HCT116 (cell line): Measurements from ENCODE around the gene RGS19. TPM values are rescaled to one million over a fixed set of nuclear protein-coding genes. Genes with fewer than 3 reads are reported as not detected.

Experiments used
- ATAC-seq: fragments of 200-7000 bp; cut with Tn5 transposase; 2 replicates; pipeline ENCODE4 v1.9.1; 2020; ENCODE audit warnings: mild to moderate bottlenecking, moderate library complexity
- BruUV-seq: library from RNA; stranded (reverse); fragments of 400-500 nt; replicated peaks from 2 replicates; lab custom pipeline; 2021; lab: Mats Ljungman, UMichigan
- CTCF ChIA-PET: fragments of 300-600 bp; sonication (Branson Sonifier 250); formaldehyde crosslinking; loops from one replicate; lab custom pipeline; 2021; ENCODE audit warnings: antibody characterized with exemption; lab: Charles Lee
- POLR2A ChIA-PET: fragments of 300-600, 350-600 bp; sonication (Branson Sonifier 250); formaldehyde crosslinking; loops from one replicate; lab custom pipeline; 2021; ENCODE audit warnings: antibody characterized with exemption; lab: Charles Lee
- RAD21 ChIA-PET, 2 experiments: fragments of 300-600 bp; sonication (Branson Sonifier 250); formaldehyde crosslinking; loops; one replicate each; lab custom pipeline; 2023; ENCODE audit warnings: low total read pairs in 2 of 2; ENCODE audit not compliant: uncharacterized antibody in 2 of 2, unreplicated experiment in 2 of 2, low non-redundant PET in 1 of 2; lab: Charles Lee
- DNase-seq: peaks from one replicate; pipeline ENCODE4 v3.0.0-alpha.2; 2010; ENCODE audit warnings: low read depth, low spot score
- H2AFZ ChIP-seq: fragments of 200-600 bp; shearing (Covaris generic), sonication (generic); 2 replicates; pipeline ENCODE4 v1.6.1; 2017; ENCODE audit warnings: low read depth, mixed run types, mixed read lengths, antibody characterized with exemption, low read length; ENCODE audit not compliant: poor library complexity, severe bottlenecking
- H3K27ac ChIP-seq: 2 replicates; pipeline ENCODE4 v1.5.1; 2012; ENCODE audit warnings: low read depth, low read length
- H3K27me3 ChIP-seq: fragments of 200-600 bp; sonication (generic); 2 replicates; pipeline ENCODE4 v1.6.1; 2016; ENCODE audit warnings: mixed run types, low read length, mixed read lengths; ENCODE audit not compliant: insufficient read depth
- H3K36me3 ChIP-seq, 2 experiments: fragments of 200-500 bp in 1 of 2; fragments of 200-600 bp in 1 of 2; sonication (Bioruptor generic) in 1 of 2; sonication (generic) in 1 of 2; 2 replicates each; pipeline versions ENCODE4 v1.5.1 to v1.6.1; 2014 to 2016; ENCODE audit warnings: low read length in 2 of 2, inconsistent platforms in 1 of 2, mixed read lengths in 1 of 2, mixed run types in 1 of 2; ENCODE audit not compliant: insufficient read depth in 2 of 2, control insufficient read depth in 1 of 2
- H3K4me1 ChIP-seq, 2 experiments: fragments of 200-600 bp in 1 of 2; sonication (generic) in 1 of 2; 2 replicates each; pipeline versions ENCODE4 v1.5.1 to v1.6.1; 2012 to 2017; ENCODE audit warnings: low read length in 2 of 2, inconsistent platforms in 1 of 2, mild to moderate bottlenecking in 1 of 2, mixed read lengths in 1 of 2, mixed run types in 1 of 2, moderate library complexity in 1 of 2; ENCODE audit not compliant: insufficient read depth in 2 of 2, control insufficient read depth in 1 of 2
- H3K4me2 ChIP-seq: fragments of 200-600 bp; sonication (generic); 2 replicates; pipeline ENCODE4 v1.6.1; 2017; ENCODE audit warnings: mixed run types, low read length, mixed read lengths
- H3K4me3 ChIP-seq, 2 experiments: fragments of 200-600 bp in 1 of 2; sonication (generic) in 1 of 2; replicated peaks in 1 of 2; 2 replicates each; pipeline ENCODE4 v1.5.1; 2011 to 2016; ENCODE audit warnings: low read length in 2 of 2, control low read depth in 1 of 2, low read depth in 1 of 2, mild to moderate bottlenecking in 1 of 2, mixed read lengths in 1 of 2, mixed run types in 1 of 2
- H3K79me2 ChIP-seq: fragments of 200-600 bp; sonication (generic); 2 replicates; pipeline ENCODE4 v1.6.1; 2017; ENCODE audit warnings: mild to moderate bottlenecking, mixed run types, low read length, moderate library complexity, mixed read lengths; ENCODE audit not compliant: insufficient read depth
- H3K9ac ChIP-seq: fragments of 200-600 bp; sonication (generic); 2 replicates; pipeline ENCODE4 v1.6.1; 2016; ENCODE audit warnings: low read length, mixed read lengths
- H3K9me2 ChIP-seq: fragments of 200-600 bp; sonication (generic), shearing (Covaris generic); 2 replicates; pipeline ENCODE4 v1.6.1; 2017; ENCODE audit warnings: mixed run types, mild to moderate bottlenecking, moderate library complexity; ENCODE audit not compliant: insufficient read depth
- H3K9me3 ChIP-seq, 2 experiments: fragments of 200-500 bp in 1 of 2; fragments of 200-600 bp in 1 of 2; sonication (Bioruptor generic) in 1 of 2; sonication (generic) in 1 of 2; 2 replicates each; pipeline ENCODE4 v1.6.1; 2014 to 2017; ENCODE audit warnings: low read length in 2 of 2, mixed read lengths in 2 of 2, inconsistent platforms in 1 of 2, low read depth in 1 of 2, mild to moderate bottlenecking in 1 of 2, mixed run types in 1 of 2, moderate library complexity in 1 of 2; ENCODE audit not compliant: control insufficient read depth in 1 of 2, insufficient read depth in 1 of 2
- H4K20me1 ChIP-seq: fragments of 200-600 bp; sonication (generic), shearing (Covaris generic); 2 replicates; pipeline ENCODE4 v1.6.1; 2017; ENCODE audit warnings: mixed run types, mild to moderate bottlenecking, moderate library complexity; ENCODE audit not compliant: insufficient read depth
- CBX3 ChIP-seq: IDR thresholded peaks from 2 replicates; pipeline ENCODE4 v1.6.1; 2012; ENCODE audit warnings: low read depth
- EZH2 ChIP-seq: fragments of 200-600 bp; sonication (generic); IDR thresholded peaks from 2 replicates; pipeline ENCODE4 v1.6.1; 2017; ENCODE audit warnings: antibody characterized with exemption, mixed run types
- MAX ChIP-seq: IDR thresholded peaks from 2 replicates; pipeline ENCODE4 v1.6.1; 2012
- POLR2A ChIP-seq: IDR thresholded peaks from 2 replicates; pipeline ENCODE4 v1.7.0; 2011; ENCODE audit warnings: borderline replicate concordance; ENCODE audit not compliant: insufficient read depth, insufficient read length; ENCODE audit errors: extremely low read depth
- RAD21 ChIP-seq: IDR thresholded peaks from 2 replicates; pipeline ENCODE4 v1.6.1; 2012; ENCODE audit warnings: low read depth, mild to moderate bottlenecking
- SP1 ChIP-seq: IDR thresholded peaks from 2 replicates; pipeline ENCODE4 v1.6.1; 2012; ENCODE audit warnings: low read depth
- SRF ChIP-seq: IDR thresholded peaks from 2 replicates; pipeline ENCODE4 v1.6.1; 2012; ENCODE audit warnings: low read depth
- TCF7L2 ChIP-seq: IDR thresholded peaks from 2 replicates; pipeline ENCODE4 v1.7.0; 2011; ENCODE audit warnings: borderline replicate concordance, inconsistent platforms; ENCODE audit not compliant: insufficient read depth, insufficient read length; ENCODE audit errors: extremely low read depth
- ZBTB33 ChIP-seq: IDR thresholded peaks from 2 replicates; pipeline ENCODE4 v1.6.1; 2011; ENCODE audit warnings: mild to moderate bottlenecking, low read length, moderate library complexity; ENCODE audit not compliant: insufficient replicate concordance; ENCODE audit errors: extremely low read depth
- ZFX ChIP-seq: fragments of 450-650 bp; IDR thresholded peaks from 2 replicates; pipeline ENCODE4 v1.6.1; 2017
- intact Hi-C: fragments of 100-400 bp; cut with micrococcal nuclease; formaldehyde crosslinking; loops from 2 replicates; pipeline ENCODE4 v1.10.0; 2022
- total RNA-seq: library from RNA; stranded (reverse); gene quantifications from one replicate; pipeline ENCODE4 v1.2.1, GENCODE V29; 2021; ENCODE audit not compliant: unreplicated experiment
- TF ChIP-seq, protein P1 (sequence below): IDR thresholded peaks from 2 replicates; pipeline ENCODE4 v1.6.1; 2012
- TF ChIP-seq, protein P2 (sequence below), 3 experiments: fragments of 200-600 bp in 1 of 3; sonication (generic) in 1 of 3; IDR thresholded peaks in 2 of 3; conservative IDR thresholded peaks in 1 of 3; 2 replicates each; pipeline ENCODE4 v1.5.1; 2012 to 2017; ENCODE audit warnings: low read depth in 2 of 3, low read length in 2 of 3, antibody characterized with exemption in 1 of 3, borderline replicate concordance in 1 of 3, control low read depth in 1 of 3, mild to moderate bottlenecking in 1 of 3, mixed read lengths in 1 of 3, mixed run types in 1 of 3, moderate library complexity in 1 of 3; ENCODE audit not compliant: insufficient read depth in 1 of 3

RGS19 gene
- total RNA-seq, 1 experiment from 2014 or later: 21.4 TPM

DNA sequence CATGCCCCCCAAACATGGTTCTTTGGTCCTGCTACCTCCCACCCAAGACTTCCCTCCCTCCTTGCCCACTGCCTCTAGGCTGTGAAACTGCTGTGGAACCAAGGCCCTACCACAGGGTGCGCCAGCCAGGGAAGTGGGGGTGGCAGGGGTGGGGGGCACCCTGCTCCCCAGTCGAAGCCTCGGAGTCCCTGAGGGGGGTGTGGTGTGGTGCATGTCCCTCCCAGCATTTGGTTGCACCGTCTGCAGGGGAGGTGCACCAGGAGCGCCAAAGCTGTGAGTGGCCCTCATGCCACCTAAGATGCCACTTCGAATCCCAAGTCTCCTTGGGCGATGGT, 1.8 kb downstream of the RGS19 start:
- CTCF ChIA-PET: no interaction called here
- no peaks in the 10 kb centered on the region for H4K20me1 ChIP-seq
- RAD21 ChIA-PET: no interaction called here
- DNase-seq (no peak), ATAC-seq (no peak)
- no peaks in the 10 kb centered on the region for H3K27me3 ChIP-seq
- no peaks in the 10 kb centered on the region for H3K9me2 ChIP-seq
- POLR2A ChIA-PET: no interaction called here
- TF ChIP-seq, protein P1, sequence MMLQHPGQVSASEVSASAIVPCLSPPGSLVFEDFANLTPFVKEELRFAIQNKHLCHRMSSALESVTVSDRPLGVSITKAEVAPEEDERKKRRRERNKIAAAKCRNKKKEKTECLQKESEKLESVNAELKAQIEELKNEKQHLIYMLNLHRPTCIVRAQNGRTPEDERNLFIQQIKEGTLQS: no peak
- no peak for TF ChIP-seq EZH2
- TF ChIP-seq ZFX: no peak
- no peak for TF ChIP-seq SP1
- no peak for TF ChIP-seq SRF
- TF ChIP-seq TCF7L2: no peak
- TF ChIP-seq, protein P2, sequence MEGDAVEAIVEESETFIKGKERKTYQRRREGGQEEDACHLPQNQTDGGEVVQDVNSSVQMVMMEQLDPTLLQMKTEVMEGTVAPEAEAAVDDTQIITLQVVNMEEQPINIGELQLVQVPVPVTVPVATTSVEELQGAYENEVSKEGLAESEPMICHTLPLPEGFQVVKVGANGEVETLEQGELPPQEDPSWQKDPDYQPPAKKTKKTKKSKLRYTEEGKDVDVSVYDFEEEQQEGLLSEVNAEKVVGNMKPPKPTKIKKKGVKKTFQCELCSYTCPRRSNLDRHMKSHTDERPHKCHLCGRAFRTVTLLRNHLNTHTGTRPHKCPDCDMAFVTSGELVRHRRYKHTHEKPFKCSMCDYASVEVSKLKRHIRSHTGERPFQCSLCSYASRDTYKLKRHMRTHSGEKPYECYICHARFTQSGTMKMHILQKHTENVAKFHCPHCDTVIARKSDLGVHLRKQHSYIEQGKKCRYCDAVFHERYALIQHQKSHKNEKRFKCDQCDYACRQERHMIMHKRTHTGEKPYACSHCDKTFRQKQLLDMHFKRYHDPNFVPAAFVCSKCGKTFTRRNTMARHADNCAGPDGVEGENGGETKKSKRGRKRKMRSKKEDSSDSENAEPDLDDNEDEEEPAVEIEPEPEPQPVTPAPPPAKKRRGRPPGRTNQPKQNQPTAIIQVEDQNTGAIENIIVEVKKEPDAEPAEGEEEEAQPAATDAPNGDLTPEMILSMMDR (IDR thresholded peaks at IDR 0.05 in 2 of 3, conservative IDR thresholded peaks at IDR 0.05 in 1 of 3; ENCODE audit: borderline replicate concordance in 1 of 3, insufficient read depth in 1 of 3, low read depth in 2 of 3, low read length in 2 of 3): no peak
- H3K9me3 ChIP-seq: no peaks in the 10 kb centered on the region
- no peak overlapping the region for H3K9ac ChIP-seq
- no peak overlapping the region for H3K4me3 ChIP-seq
- H2AFZ ChIP-seq: no peak overlapping the region
- H3K36me3 ChIP-seq: no peaks in the 10 kb centered on the region
- H3K79me2 ChIP-seq: peaks cover 9% of the 10 kb centered on the region; the same call in 1 of the 2 replicates
- no peak overlapping the region for H3K27ac ChIP-seq
- no peak overlapping the region for H3K4me2 ChIP-seq
- BruUV-seq: no TSS peak
- intact Hi-C loops: no loop called here
- H3K4me1 ChIP-seq: peaks cover 9 to 14% of the 10 kb centered on the region in 2 experiments

- Histone ChIP-seq H3K4me3 (no peak overlapping the region), H3K4me1 (peaks cover 9 to 14% of the 10 kb centered on the region in 2 experiments), H3K27me3 (no peaks in the 10 kb centered on the region)
- RAD21 ChIA-PET: interaction anchor here in 1 of 2 experiments (0.6 kb wide), 1 partner anchor 539 kb away, joined by 5 read pairs; no protein-coding TSS in a partner anchor
- TF ChIP-seq RAD21: no peak
- TF ChIP-seq TCF7L2: no peak
- no peak for TF ChIP-seq MAX
- TF ChIP-seq POLR2A: no peak
- no peak for TF ChIP-seq SRF
- TF ChIP-seq CBX3: no peak
- TF ChIP-seq, protein P2 (IDR thresholded peaks at IDR 0.05 in 2 of 3, conservative IDR thresholded peaks at IDR 0.05 in 1 of 3; ENCODE audit: borderline replicate concordance in 1 of 3, insufficient read depth in 1 of 3, low read depth in 2 of 3, low read length in 2 of 3): no peak
- no peak for TF ChIP-seq ZBTB33
- TF ChIP-seq, all 23 proteins: peak for 0
- BruUV-seq: no TSS peak
- no peaks in the 10 kb centered on the region for H3K9me3 ChIP-seq
- no peaks in the 10 kb centered on the region for H4K20me1 ChIP-seq
- intact Hi-C loops: no loop called here
- no peak overlapping the region for H2AFZ ChIP-seq
- no peaks in the 10 kb centered on the region for H3K9me2 ChIP-seq
- ChIA-PET CTCF (no interaction called here), POLR2A (interaction anchor here (1.8 kb wide), 1 partner anchor 15 kb away, joined by 5 read pairs; no protein-coding TSS in a partner anchor)
- ATAC-seq: no peak
- no peaks in the 10 kb centered on the region for H3K36me3 ChIP-seq
- H3K27ac ChIP-seq: no peak overlapping the region
- no peak for DNase-seq
- no peak overlapping the region for H3K9ac ChIP-seq
- no peak overlapping the region for H3K4me2 ChIP-seq
- peaks cover 9% of the 10 kb centered on the region; the same call in 1 of the 2 replicates for H3K79me2 ChIP-seq
Measured at GRCh38 chr20:64077094-64077493, 2.2 kb downstream of the RGS19 start.
